Sigmoid colon (tissue), 7 donors: ENCODE measurements around the gene FKBP15. TPM values are rescaled to one million over a fixed set of nuclear protein-coding genes. Genes with fewer than 3 reads are reported as not detected.
"Not testable (repeated sequence)": the region's sequence is repeated elsewhere in the genome, so short reads cannot be mapped to it uniquely, and the experiment has no call there.

Experiments
- DNase-seq: peaks from one replicate; pipeline ENCODE4 v3.0.0-alpha.2; 2019
- H3K27ac ChIP-seq, 4 donors: fragments of 200-600 bp; sonication (generic); one replicate each; pipeline ENCODE4 v1.5.1; 2016 to 2019; ENCODE audit warnings: mild to moderate bottlenecking in 1 of 4
- H3K27me3 ChIP-seq, 3 donors: fragments of 200-600 bp; sonication (generic); one replicate each; pipeline ENCODE4 v1.5.1; 2019; ENCODE audit warnings: mild to moderate bottlenecking in 1 of 3
- H3K36me3 ChIP-seq, 4 donors: fragments of 200-600 bp; sonication (generic); one replicate each; pipeline ENCODE4 v1.5.1; 2016 to 2019
- H3K4me1 ChIP-seq, 4 donors: fragments of 200-600 bp; sonication (generic); one replicate each; pipeline ENCODE4 v1.5.1; 2017 to 2019
- H3K4me3 ChIP-seq, 4 donors: fragments of 200-600 bp; sonication (generic); one replicate each; pipeline ENCODE4 v1.5.1; 2017 to 2019; ENCODE audit warnings: mild to moderate bottlenecking in 2 of 4, moderate library complexity in 1 of 4
- H3K9me3 ChIP-seq, 4 donors: fragments of 200-600 bp in 3 of 4; sonication (generic) in 3 of 4; one replicate each; pipeline versions ENCODE4 v1.5.1 to v1.6.1; 2013 to 2019
- EP300 ChIP-seq, 4 donors: sonication (generic); formaldehyde crosslinking; IDR thresholded peaks; one replicate each; pipeline ENCODE4 v1.6.1; 2017; ENCODE audit warnings: antibody characterized with exemption in 4 of 4
- POLR2A ChIP-seq, 2 donors: fragments of 450-650 bp; IDR thresholded peaks; one replicate each; pipeline ENCODE4 v1.6.1; 2016; ENCODE audit warnings: antibody characterized with exemption in 2 of 2, mild to moderate bottlenecking in 2 of 2, moderate library complexity in 2 of 2
- POLR2AphosphoS5 ChIP-seq, 4 donors: sonication (generic); formaldehyde crosslinking; IDR thresholded peaks; one replicate each; pipeline ENCODE4 v1.6.1; 2017; ENCODE audit warnings: antibody characterized with exemption in 4 of 4
- WGBS, 2 donors: extraction: QIAGEN DNeasy Blood & Tissue Kit; methylation state at CpG; one replicate each; pipeline ENCODE4 v1.1.7; 2013; 5-methylcytosine and 5-hydroxymethylcytosine counted together
- intact Hi-C: fragments of 100-400 bp; cut with DNase I; formaldehyde crosslinking; loops from one replicate; pipeline ENCODE4 v1.15.1; 2023
- polyA plus RNA-seq, 3 donors: library from polyadenylated mRNA; stranded (reverse); fragments of 200-250 nt; gene quantifications; one replicate each; pipeline ENCODE4 v1.2.3, GENCODE V29; 2013
- total RNA-seq, 4 donors: library from RNA; depleted of rRNA; stranded (reverse); fragments of >200 nt; gene quantifications; one replicate each; pipeline ENCODE4 v1.1.0, GENCODE V29; 2016
- TF ChIP-seq, protein P1 (sequence below), 4 experiments: fragments of 450-650 bp in 3 of 4; fragments of 200-600 bp in 1 of 4; IDR thresholded peaks; one replicate each; pipeline ENCODE4 v1.5.1; 2016 to 2019; ENCODE audit warnings: antibody characterized with exemption in 4 of 4, mild to moderate bottlenecking in 3 of 4, moderate library complexity in 2 of 4
- donor health status: healthy with polysubstance abuse.
- donor health status: Bipolar disorder and iron deficiency.
- donor health status: healthy.

Gene FKBP15
- total and polyA plus RNA-seq, 7 donors = 7.2 to 22.5 (median 18.8) TPM

DNA sequence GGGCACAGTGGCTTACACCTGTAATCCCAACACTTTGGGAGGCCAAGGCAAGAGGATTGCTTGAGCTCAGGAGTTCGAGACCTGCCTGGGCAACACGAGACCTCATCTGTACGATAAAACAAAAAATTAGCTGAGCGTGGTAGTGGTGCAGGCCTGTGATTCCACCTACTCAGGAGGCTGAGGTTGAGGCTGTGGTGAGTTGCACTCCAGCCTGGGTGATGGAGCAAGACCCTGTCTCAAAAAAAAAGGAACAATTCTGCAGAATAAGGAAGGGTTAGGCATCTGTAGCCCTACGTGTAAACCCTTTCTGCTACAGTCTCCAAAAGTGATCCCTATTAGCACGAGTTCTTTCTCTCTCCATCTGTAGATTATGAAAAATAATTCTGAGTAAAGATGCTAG, 34.4 kb upstream of the FKBP15 start:
- no peak for DNase-seq
- WGBS, 2 donors = 89 to 92% methylated on average over 6 of the region's 6 CpGs
- Histone ChIP-seq H3K27ac (no peak overlapping the region), H3K9me3 (no peaks in the 10 kb centered on the region), H3K36me3 (peaks cover 0 to 44% (median 14%) of the 10 kb centered on the region in 4 donors), H3K27me3 (no peaks in the 10 kb centered on the region), H3K4me1 (no peaks in the 10 kb centered on the region), H3K4me3 (no peak overlapping the region)
- TF ChIP-seq POLR2A (IDR thresholded peaks at IDR 0.05) = no peak
- TF ChIP-seq POLR2AphosphoS5 (IDR thresholded peaks at IDR 0.05) = no peak
- TF ChIP-seq, protein P1, sequence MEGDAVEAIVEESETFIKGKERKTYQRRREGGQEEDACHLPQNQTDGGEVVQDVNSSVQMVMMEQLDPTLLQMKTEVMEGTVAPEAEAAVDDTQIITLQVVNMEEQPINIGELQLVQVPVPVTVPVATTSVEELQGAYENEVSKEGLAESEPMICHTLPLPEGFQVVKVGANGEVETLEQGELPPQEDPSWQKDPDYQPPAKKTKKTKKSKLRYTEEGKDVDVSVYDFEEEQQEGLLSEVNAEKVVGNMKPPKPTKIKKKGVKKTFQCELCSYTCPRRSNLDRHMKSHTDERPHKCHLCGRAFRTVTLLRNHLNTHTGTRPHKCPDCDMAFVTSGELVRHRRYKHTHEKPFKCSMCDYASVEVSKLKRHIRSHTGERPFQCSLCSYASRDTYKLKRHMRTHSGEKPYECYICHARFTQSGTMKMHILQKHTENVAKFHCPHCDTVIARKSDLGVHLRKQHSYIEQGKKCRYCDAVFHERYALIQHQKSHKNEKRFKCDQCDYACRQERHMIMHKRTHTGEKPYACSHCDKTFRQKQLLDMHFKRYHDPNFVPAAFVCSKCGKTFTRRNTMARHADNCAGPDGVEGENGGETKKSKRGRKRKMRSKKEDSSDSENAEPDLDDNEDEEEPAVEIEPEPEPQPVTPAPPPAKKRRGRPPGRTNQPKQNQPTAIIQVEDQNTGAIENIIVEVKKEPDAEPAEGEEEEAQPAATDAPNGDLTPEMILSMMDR (IDR thresholded peaks at IDR 0.05) = no peak
- TF ChIP-seq EP300 (IDR thresholded peaks at IDR 0.05) = no peak
- intact Hi-C loops = no loop called here

DNA sequence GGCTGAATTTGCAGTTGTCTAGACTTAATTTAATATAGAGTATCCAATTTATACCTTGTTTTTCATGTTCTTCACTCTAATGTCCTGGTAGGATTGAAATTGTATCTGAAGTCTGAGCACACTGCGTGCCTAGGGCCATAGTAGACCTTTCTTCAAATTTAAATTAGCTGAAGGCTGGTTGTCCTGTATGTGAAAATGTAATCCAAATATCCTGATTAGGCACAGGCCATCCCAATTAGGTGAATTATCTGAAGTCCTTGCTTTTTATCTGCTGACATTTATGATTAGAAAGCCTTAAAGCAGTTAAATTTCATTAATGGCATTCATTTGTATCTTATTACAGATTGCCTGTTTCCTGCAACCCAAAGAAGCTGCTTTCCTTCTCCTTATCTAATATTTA, 33.9 kb upstream of the FKBP15 start:
- intact Hi-C loops = no loop called here
- H3K27ac ChIP-seq = no peak overlapping the region
- no peak for DNase-seq
- no peaks in the 10 kb centered on the region for H3K9me3 ChIP-seq
- peaks cover 0 to 40% (median 11%) of the 10 kb centered on the region in 4 donors for H3K36me3 ChIP-seq
- TF ChIP-seq EP300 (IDR thresholded peaks at IDR 0.05) = no peak
- TF ChIP-seq, protein P1 (IDR thresholded peaks at IDR 0.05) = no peak
- TF ChIP-seq POLR2AphosphoS5 (IDR thresholded peaks at IDR 0.05) = no peak
- no peak for TF ChIP-seq POLR2A (IDR thresholded peaks at IDR 0.05)
- H3K27me3 ChIP-seq = no peaks in the 10 kb centered on the region
- 97 to 98% methylated on average over 1 of the region's 1 CpG for WGBS, 2 donors
- no peaks in the 10 kb centered on the region for H3K4me1 ChIP-seq
- H3K4me3 ChIP-seq = no peak overlapping the region

DNA sequence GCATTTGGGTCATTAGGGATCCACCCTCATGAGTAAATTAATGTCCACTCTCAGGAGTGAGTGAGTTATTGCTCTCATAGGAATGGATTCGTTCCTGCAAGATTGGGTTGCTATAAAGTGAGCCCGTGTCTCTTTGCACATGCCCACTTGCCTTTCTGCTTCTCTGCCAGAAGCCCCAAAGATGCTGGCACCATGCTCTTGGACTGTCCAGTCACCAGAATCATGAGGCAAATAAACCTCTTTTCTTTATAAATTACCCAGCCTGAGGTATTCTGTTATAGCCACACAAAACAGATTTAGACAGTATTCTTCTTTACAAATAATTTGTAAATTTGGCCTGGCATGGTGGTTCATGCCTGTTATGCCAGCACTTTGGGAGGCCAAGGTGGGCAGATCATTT, 29.7 kb upstream of the FKBP15 start:
- TF ChIP-seq POLR2AphosphoS5 (IDR thresholded peaks at IDR 0.05) = no peak
- H3K9me3 ChIP-seq = no peaks in the 10 kb centered on the region
- WGBS, 2 donors = 97 to 100% methylated on average over 2 of the region's 2 CpGs
- peaks cover 0 to 7% (median 0%) of the 10 kb centered on the region in 4 donors for H3K36me3 ChIP-seq
- intact Hi-C loops = no loop called here
- no peak overlapping the region for H3K27ac ChIP-seq
- H3K4me3 ChIP-seq = no peak overlapping the region
- no peaks in the 10 kb centered on the region for H3K27me3 ChIP-seq
- H3K4me1 ChIP-seq = no peaks in the 10 kb centered on the region
- no peak for DNase-seq

DNA sequence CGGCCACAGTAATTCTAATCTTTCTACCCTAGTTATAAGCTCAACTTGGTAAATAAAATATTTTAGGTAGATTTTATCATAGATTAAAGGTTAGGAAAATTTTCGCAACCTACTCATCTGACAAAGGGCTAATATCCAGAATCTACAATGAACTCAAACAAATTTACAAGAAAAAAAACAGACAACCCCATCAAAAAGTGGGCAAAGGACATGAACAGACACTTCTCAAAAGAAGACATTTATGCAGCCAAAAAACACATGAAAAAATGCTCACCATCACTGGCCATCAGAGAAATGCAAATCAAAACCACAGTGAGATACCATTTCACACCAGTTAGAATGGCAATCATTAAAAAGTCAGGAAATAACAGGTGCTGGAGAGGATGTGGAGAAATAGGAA, 28.6 kb upstream of the FKBP15 start:
- intact Hi-C loops, H3K36me3 ChIP-seq, H3K9me3 ChIP-seq, H3K27ac ChIP-seq, H3K4me1 ChIP-seq, H3K4me3 ChIP-seq, H3K27me3 ChIP-seq, DNase-seq: not testable (repeated sequence)
- WGBS, 2 donors = 96 to 99% methylated on average over 2 of the region's 2 CpGs

DNA sequence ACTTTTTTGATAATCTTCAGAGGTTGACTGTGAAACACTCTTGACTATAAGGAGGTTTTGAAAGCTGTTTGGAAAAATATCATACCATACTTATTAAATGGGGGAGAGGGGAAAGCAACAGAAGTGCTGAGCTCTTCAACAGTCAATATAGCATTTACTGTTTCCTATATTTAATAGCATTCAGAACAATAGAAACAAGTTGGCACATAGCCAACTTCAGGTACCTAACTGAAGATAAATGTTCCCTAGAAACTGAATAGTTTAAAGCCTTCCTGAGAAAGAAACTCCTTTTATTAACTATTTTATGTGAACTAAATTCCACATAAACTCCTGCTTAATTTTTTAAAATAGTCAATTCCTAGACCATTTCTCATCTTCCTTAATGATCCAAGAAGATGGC, 26.6 kb upstream of the FKBP15 start:
- no peak for DNase-seq
- Histone ChIP-seq H3K27ac (no peak overlapping the region), H3K36me3 (no peaks in the 10 kb centered on the region), H3K27me3 (no peaks in the 10 kb centered on the region), H3K9me3 (no peaks in the 10 kb centered on the region), H3K4me1 (no peaks in the 10 kb centered on the region), H3K4me3 (no peak overlapping the region)
- TF ChIP-seq EP300 (IDR thresholded peaks at IDR 0.05) = no peak
- TF ChIP-seq, protein P1 (IDR thresholded peaks at IDR 0.05) = no peak
- TF ChIP-seq POLR2AphosphoS5 (IDR thresholded peaks at IDR 0.05) = no peak
- TF ChIP-seq POLR2A (IDR thresholded peaks at IDR 0.05) = no peak
- intact Hi-C loops = no loop called here

DNA sequence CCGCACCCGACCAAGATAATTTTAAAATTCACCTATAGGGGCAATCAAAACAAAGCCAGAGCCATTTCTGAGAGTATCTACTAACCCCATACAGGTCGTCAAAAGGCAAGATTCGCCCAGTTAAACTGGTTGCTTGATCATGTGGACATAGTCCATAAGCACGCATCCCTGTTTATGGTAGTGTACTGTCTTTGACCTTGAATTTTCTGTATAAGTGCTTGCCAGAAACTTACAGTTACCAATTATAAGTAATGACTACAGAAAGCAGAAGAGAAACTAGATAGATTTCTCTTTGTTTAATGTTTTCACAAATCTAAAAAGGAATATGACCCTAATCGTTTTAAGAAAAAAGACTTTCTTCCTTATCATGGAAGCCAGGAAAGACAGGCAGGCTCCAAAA, 25.9 kb upstream of the FKBP15 start:
- no peaks in the 10 kb centered on the region for H3K4me1 ChIP-seq
- H3K9me3 ChIP-seq = no peaks in the 10 kb centered on the region
- H3K36me3 ChIP-seq = no peaks in the 10 kb centered on the region
- WGBS, 2 donors = 75 to 86% methylated on average over 6 of the region's 6 CpGs
- no peaks in the 10 kb centered on the region for H3K27me3 ChIP-seq
- DNase-seq = no peak
- no peak overlapping the region for H3K27ac ChIP-seq
- H3K4me3 ChIP-seq = no peak overlapping the region
- TF ChIP-seq EP300 (IDR thresholded peaks at IDR 0.05) (no peak), POLR2AphosphoS5 (IDR thresholded peaks at IDR 0.05) (no peak), POLR2A (IDR thresholded peaks at IDR 0.05) (no peak)
- intact Hi-C loops = no loop called here
